ENCODE data around the gene ARID1B. TPM values are rescaled to one million over a fixed set of nuclear protein-coding genes. Genes with fewer than 3 reads are reported as not detected.

The ARID1B gene
- polyA plus RNA-seq, 4 donors = 7.3 to 43.5 (median 17.0) TPM

DNA sequence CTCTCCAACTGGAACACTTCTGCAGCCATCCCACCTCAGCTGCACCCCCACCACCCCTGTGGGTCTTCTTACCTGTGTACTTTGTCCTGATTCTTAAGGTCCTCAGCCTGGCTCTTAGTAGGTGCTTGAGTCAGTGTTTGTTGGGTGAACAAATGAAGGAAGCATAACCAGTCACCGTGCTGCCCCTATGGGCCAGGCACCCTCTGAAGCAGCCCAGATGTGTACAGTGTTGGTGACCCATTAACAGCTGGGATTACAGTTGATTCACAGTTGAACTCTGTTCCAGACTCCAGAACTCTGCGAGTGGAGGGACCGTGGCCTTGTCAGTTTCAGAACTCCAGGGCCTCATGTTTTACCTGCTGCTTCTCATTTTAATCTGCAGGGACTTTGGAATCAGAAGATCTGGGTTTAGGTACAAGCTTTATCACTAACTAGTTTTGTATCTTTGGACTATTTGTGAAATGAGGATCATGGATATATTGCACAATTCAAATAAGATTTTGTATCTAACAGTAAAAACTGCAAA lies 342.4 kb downstream of the ARID1B start:
- no peak for FAIRE-seq
- H3K4me1 ChIP-seq (ENCODE audit: control insufficient read depth in 3 of 3, insufficient read depth in 2 of 3, low read depth in 1 of 3, low read length in 2 of 3) = peaks cover 0 to 26% (median 4%) of the 10 kb centered on the region in 3 donors
- no peaks in the 10 kb centered on the region for H3K27me3 ChIP-seq (ENCODE audit: control insufficient read depth in 3 of 3, insufficient read depth in 3 of 3, low read length in 3 of 3)
- peaks cover 0 to 28% (median 2%) of the 10 kb centered on the region in 3 donors for H3K36me3 ChIP-seq (ENCODE audit: control insufficient read depth in 3 of 3, insufficient read depth in 2 of 3, low read depth in 1 of 3, low read length in 3 of 3)
- DNase-seq = peak; percentile 38 to 80
- H3K9me3 ChIP-seq (ENCODE audit: control insufficient read depth in 2 of 2, insufficient read depth in 1 of 2, low read depth in 1 of 2, low read length in 1 of 2) = no peaks in the 10 kb centered on the region
- 33 to 65% (median 52%) methylated on average over 3 of the region's 3 CpGs for WGBS, 3 donors
- peak overlapping the region in 1 of 3 donors; percentile 81 for H3K27ac ChIP-seq (ENCODE audit: low read depth in 1 of 3, low read length in 2 of 3)
- H3K4me3 ChIP-seq (ENCODE audit: low read depth in 1 of 3, low read length in 3 of 3) = no peak overlapping the region

DNA sequence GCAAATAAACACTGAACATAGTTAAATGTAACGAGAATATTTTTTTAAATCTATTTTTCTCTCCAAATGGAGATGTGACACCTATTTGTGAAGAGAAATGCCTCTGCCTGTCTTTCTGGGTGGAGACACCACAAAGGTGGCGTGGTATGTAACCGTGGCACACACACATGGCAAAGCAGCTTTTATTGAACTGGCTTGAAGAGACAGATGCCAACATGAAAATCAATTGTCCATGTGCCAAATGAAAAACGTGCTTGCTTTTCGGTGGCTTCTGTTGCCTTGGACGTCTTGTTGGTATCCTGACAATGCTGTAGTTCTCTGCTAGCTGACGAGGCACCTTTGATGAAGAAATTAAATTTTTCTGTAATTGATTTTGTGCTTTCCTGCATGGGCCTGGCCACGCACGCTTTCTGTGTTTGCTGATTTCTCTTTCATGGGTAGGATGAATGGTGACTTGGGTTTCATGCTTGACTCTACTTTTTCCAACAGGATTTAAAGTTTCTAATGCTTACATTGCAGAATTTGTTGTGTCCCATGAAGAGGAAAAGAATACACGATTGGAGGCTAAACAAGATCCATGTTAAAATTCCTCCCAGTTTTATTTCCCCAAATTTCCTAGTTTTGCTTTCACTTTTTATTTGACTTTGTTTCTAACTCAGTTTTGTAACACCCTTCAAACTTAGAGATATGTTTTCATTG lies 343.5 kb downstream of the ARID1B start:
- WGBS, 3 donors = 78 to 88% (median 86%) methylated on average over 10 of the region's 10 CpGs
- DNase-seq (no peak), FAIRE-seq (no peak)
- Histone ChIP-seq H3K9me3 (ENCODE audit: control insufficient read depth in 2 of 2, insufficient read depth in 1 of 2, low read depth in 1 of 2, low read length in 1 of 2) (no peaks in the 10 kb centered on the region), H3K27me3 (ENCODE audit: control insufficient read depth in 3 of 3, insufficient read depth in 3 of 3, low read length in 3 of 3) (no peaks in the 10 kb centered on the region), H3K27ac (ENCODE audit: low read depth in 1 of 3, low read length in 2 of 3) (peak overlapping the region in 1 of 3 donors; percentile 81), H3K4me1 (ENCODE audit: control insufficient read depth in 3 of 3, insufficient read depth in 2 of 3, low read depth in 1 of 3, low read length in 2 of 3) (peaks cover 0 to 26% (median 4%) of the 10 kb centered on the region in 3 donors), H3K4me3 (ENCODE audit: low read depth in 1 of 3, low read length in 3 of 3) (no peak overlapping the region), H3K36me3 (ENCODE audit: control insufficient read depth in 3 of 3, insufficient read depth in 2 of 3, low read depth in 1 of 3, low read length in 3 of 3) (peaks cover 0 to 28% (median 0%) of the 10 kb centered on the region in 3 donors)

DNA sequence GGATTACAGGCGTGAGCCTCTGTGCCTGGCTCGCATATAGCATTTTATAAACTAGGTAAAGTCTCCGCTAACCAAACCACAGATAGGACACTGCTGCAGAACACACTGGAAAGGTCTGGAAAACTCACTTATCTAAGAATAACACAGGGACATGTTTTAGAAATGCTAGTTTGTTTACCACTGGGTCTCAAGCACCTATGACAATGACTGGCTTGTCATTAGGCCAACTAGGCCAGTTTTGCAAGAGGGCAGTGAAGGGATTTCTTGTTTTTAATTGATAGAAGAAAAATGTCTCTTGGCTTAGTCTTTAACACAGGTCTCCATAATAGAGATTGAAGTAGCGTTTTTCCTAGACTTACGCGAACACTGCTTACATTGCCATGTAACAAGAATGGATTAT lies 344.7 kb downstream of the ARID1B start:
- no peaks in the 10 kb centered on the region for H3K27me3 ChIP-seq (ENCODE audit: control insufficient read depth in 3 of 3, insufficient read depth in 3 of 3, low read length in 3 of 3)
- H3K4me1 ChIP-seq (ENCODE audit: control insufficient read depth in 3 of 3, insufficient read depth in 2 of 3, low read depth in 1 of 3, low read length in 2 of 3) = peaks cover 0 to 26% (median 4%) of the 10 kb centered on the region in 3 donors
- no peak overlapping the region for H3K4me3 ChIP-seq (ENCODE audit: low read depth in 1 of 3, low read length in 3 of 3)
- H3K9me3 ChIP-seq (ENCODE audit: control insufficient read depth in 2 of 2, insufficient read depth in 1 of 2, low read depth in 1 of 2, low read length in 1 of 2) = no peaks in the 10 kb centered on the region
- DNase-seq = no peak
- peaks cover 0 to 26% (median 0%) of the 10 kb centered on the region in 3 donors for H3K36me3 ChIP-seq (ENCODE audit: control insufficient read depth in 3 of 3, insufficient read depth in 2 of 3, low read depth in 1 of 3, low read length in 3 of 3)
- FAIRE-seq = no peak
- H3K27ac ChIP-seq (ENCODE audit: low read depth in 1 of 3, low read length in 2 of 3) = no peak overlapping the region
- 95 to 96% (median 96%) methylated on average over 6 of the region's 6 CpGs for WGBS, 3 donors

DNA sequence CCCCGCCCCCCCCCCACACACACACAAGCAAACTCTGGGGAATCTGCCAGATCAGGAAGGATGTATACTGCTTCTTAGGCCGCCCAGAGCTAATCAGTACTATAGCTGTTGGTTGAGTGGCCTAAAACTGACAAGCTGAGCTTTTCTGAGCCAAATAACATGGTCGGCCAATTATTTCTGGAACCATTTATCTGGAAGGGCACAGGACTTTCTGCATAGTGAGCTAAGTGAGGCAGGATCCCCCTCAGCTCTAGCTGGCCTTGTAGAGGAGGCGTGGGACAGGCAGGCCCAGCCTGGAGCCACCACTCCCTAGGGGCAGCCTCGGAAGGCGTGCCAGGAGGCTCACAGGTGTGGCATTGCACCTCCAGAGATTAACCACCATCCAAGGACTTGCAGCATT lies 346.1 kb downstream of the ARID1B start:
- H3K36me3 ChIP-seq (ENCODE audit: control insufficient read depth in 3 of 3, insufficient read depth in 2 of 3, low read depth in 1 of 3, low read length in 3 of 3) = peaks cover 0 to 22% (median 0%) of the 10 kb centered on the region in 3 donors
- DNase-seq = peak in 1 of 2 donors; percentile 7
- peaks cover 0 to 22% (median 4%) of the 10 kb centered on the region in 3 donors for H3K4me1 ChIP-seq (ENCODE audit: control insufficient read depth in 3 of 3, insufficient read depth in 2 of 3, low read depth in 1 of 3, low read length in 2 of 3)
- no peaks in the 10 kb centered on the region for H3K27me3 ChIP-seq (ENCODE audit: control insufficient read depth in 3 of 3, insufficient read depth in 3 of 3, low read length in 3 of 3)
- no peak overlapping the region for H3K4me3 ChIP-seq (ENCODE audit: low read depth in 1 of 3, low read length in 3 of 3)
- H3K27ac ChIP-seq (ENCODE audit: low read depth in 1 of 3, low read length in 2 of 3) = no peak overlapping the region
- no peaks in the 10 kb centered on the region for H3K9me3 ChIP-seq (ENCODE audit: control insufficient read depth in 2 of 2, insufficient read depth in 1 of 2, low read depth in 1 of 2, low read length in 1 of 2)
- FAIRE-seq = no peak
- WGBS, 3 donors = 68 to 70% (median 68%) methylated on average over 6 of the region's 6 CpGs

DNA sequence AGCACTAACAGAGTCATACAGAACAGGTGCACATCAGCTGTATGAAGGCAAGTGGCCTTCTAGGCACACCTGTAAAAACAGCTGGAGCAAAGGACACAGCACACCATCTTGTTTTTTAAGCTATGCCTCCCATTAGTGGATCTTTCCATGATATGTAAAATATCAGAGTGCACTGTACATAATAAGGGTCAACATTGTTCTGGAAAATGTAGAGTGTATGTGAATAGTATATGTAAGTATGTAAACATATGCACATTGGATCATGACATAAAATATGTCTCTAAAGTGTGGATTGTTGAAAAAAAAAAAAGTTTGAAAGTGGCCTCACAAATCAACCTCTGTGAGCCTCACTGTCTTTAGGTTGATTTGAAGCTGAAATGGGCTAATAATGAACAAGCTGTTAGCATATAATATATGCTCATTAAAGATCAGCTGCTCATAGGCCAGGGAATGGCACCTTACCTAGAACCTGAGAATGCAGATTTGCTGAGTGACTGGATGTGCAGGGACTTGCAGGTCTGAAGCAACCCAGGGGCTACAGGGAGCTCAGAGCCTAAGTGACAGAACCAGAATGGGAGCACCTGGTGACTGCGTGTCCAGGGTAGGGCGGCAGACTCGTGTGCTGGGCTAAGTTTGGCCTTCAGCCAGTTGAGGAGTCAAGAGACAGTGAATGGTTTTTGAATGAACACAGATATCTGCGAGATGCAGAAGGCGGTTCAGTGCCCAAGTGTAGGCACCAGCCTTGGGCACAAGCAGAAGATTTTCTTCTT lies 347.5 kb downstream of the ARID1B start:
- Histone ChIP-seq H3K9me3 (ENCODE audit: control insufficient read depth in 2 of 2, insufficient read depth in 1 of 2, low read depth in 1 of 2, low read length in 1 of 2) (no peaks in the 10 kb centered on the region), H3K4me1 (ENCODE audit: control insufficient read depth in 3 of 3, insufficient read depth in 2 of 3, low read depth in 1 of 3, low read length in 2 of 3) (peaks cover 0 to 22% (median 3%) of the 10 kb centered on the region in 3 donors), H3K27me3 (ENCODE audit: control insufficient read depth in 3 of 3, insufficient read depth in 3 of 3, low read length in 3 of 3) (no peaks in the 10 kb centered on the region), H3K27ac (ENCODE audit: low read depth in 1 of 3, low read length in 2 of 3) (no peak overlapping the region), H3K36me3 (ENCODE audit: control insufficient read depth in 3 of 3, insufficient read depth in 2 of 3, low read depth in 1 of 3, low read length in 3 of 3) (peaks cover 0 to 14% (median 0%) of the 10 kb centered on the region in 3 donors), H3K4me3 (ENCODE audit: low read depth in 1 of 3, low read length in 3 of 3) (no peak overlapping the region)
- FAIRE-seq = no peak
- no peak for DNase-seq
- WGBS, 3 donors = 85 to 91% (median 87%) methylated on average over 5 of the region's 5 CpGs

DNA sequence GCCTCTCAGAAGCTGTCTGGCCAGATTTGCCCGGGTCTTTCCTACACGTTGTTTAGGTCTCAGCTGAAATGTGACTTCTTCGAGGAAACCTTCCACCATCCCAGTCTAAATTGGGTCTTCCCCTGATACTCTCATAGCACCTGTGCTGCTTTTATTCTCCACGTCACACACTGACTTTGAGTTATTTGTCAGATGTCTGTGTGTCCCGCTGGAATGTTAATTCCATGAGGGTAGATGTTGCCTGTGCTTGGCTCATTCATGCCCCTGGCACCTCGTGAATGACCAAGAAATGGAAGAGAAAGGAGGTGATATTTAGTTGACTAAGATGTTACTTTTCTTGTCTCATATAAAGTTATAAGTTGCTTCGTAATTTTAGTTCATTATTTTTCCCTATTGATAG lies 348.4 kb downstream of the ARID1B start:
- Histone ChIP-seq H3K4me3 (ENCODE audit: low read depth in 1 of 3, low read length in 3 of 3) (no peak overlapping the region), H3K27me3 (ENCODE audit: control insufficient read depth in 3 of 3, insufficient read depth in 3 of 3, low read length in 3 of 3) (no peaks in the 10 kb centered on the region), H3K27ac (ENCODE audit: low read depth in 1 of 3, low read length in 2 of 3) (no peak overlapping the region), H3K36me3 (ENCODE audit: control insufficient read depth in 3 of 3, insufficient read depth in 2 of 3, low read depth in 1 of 3, low read length in 3 of 3) (peaks cover 0 to 11% (median 0%) of the 10 kb centered on the region in 3 donors), H3K9me3 (ENCODE audit: control insufficient read depth in 2 of 2, insufficient read depth in 1 of 2, low read depth in 1 of 2, low read length in 1 of 2) (no peaks in the 10 kb centered on the region), H3K4me1 (ENCODE audit: control insufficient read depth in 3 of 3, insufficient read depth in 2 of 3, low read depth in 1 of 3, low read length in 2 of 3) (peaks cover 0 to 19% (median 3%) of the 10 kb centered on the region in 3 donors)
- WGBS, 3 donors = 92 to 96% (median 95%) methylated on average over 7 of the region's 7 CpGs
- FAIRE-seq (no peak), DNase-seq (no peak)

DNA sequence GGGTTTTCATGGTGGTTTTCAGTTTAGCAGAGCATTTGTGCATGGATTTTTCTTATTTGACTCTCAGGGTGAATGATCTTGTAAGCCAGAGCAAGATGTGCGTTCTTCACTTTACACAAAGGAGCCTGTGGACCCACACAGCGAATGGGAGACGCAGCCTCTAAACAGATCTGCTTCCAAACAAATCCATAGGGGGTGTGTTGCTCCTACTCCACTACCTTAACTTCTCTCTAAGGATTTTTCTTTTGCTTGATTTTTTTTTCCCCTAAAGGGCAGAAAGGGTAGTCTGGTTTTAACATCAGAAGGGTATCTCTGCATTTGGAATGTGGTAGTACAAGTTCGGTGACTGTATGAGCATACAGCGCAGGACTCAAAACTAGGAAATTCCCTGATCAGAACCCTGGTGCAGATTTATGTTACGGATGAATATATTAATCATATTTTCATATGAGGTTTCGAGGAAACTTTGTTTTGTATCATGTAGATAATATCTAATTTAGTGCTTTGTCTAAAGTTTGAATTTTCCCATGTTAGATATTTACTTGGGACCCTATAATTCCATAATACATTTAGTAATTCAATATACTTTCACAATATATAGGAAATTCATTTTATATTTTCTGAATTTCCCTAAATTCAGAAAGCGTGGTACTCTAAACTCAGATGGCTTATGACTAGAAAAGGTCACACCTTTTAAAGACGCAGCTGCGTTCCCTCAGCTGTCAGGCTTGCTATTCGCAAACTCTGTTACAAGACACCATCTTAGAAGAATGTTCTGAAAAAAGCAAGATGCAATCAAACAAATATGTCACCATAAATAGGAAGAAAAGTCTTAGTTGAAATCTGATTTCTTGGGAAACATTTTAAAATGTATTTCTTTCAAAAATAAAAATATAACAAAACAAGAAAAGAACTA lies 349.3 kb downstream of the ARID1B start:
- Histone ChIP-seq H3K27ac (ENCODE audit: low read depth in 1 of 3, low read length in 2 of 3) (no peak overlapping the region), H3K4me3 (ENCODE audit: low read depth in 1 of 3, low read length in 3 of 3) (no peak overlapping the region), H3K27me3 (ENCODE audit: control insufficient read depth in 3 of 3, insufficient read depth in 3 of 3, low read length in 3 of 3) (no peaks in the 10 kb centered on the region), H3K4me1 (ENCODE audit: control insufficient read depth in 3 of 3, insufficient read depth in 2 of 3, low read depth in 1 of 3, low read length in 2 of 3) (peaks cover 0 to 13% (median 3%) of the 10 kb centered on the region in 3 donors), H3K9me3 (ENCODE audit: control insufficient read depth in 2 of 2, insufficient read depth in 1 of 2, low read depth in 1 of 2, low read length in 1 of 2) (no peaks in the 10 kb centered on the region), H3K36me3 (ENCODE audit: control insufficient read depth in 3 of 3, insufficient read depth in 2 of 3, low read depth in 1 of 3, low read length in 3 of 3) (peaks cover 0 to 17% (median 0%) of the 10 kb centered on the region in 3 donors)
- FAIRE-seq = no peak
- 96 to 97% (median 96%) methylated on average over 11 of the region's 11 CpGs for WGBS, 3 donors
- no peak for DNase-seq

Measured in small intestine (tissue), 7 donors.